ENCODE data around the gene MND1.
"Not testable (repeated sequence)": the region's sequence is repeated elsewhere in the genome, so short reads cannot be mapped to it uniquely, and the experiment has no call there.

The MND1 gene

GRCh38 chr4:153438916-153439756, 94.6 kb downstream of the MND1 start:
- DNase-seq (ENCODE audit: extremely low read depth in 1 of 2, low read depth in 1 of 2): peak in 1 of 2 donors; percentile 23

GRCh38 chr4:153439831-153440230, 95.3 kb downstream of the MND1 start:
- DNase-seq (ENCODE audit: extremely low read depth in 1 of 2, low read depth in 1 of 2): no peak

GRCh38 chr4:153440475-153440874, 96.0 kb downstream of the MND1 start:
- no peak for DNase-seq (ENCODE audit: extremely low read depth in 1 of 2, low read depth in 1 of 2)

- DNase-seq (ENCODE audit: extremely low read depth in 1 of 2, low read depth in 1 of 2): no peak
Measured at GRCh38 chr4:153447175-153447905, 102.9 kb downstream of the MND1 start.

- DNase-seq (ENCODE audit: extremely low read depth in 1 of 2, low read depth in 1 of 2): no peak
Measured at GRCh38 chr4:153448003-153448731, 103.7 kb downstream of the MND1 start.

GRCh38 chr4:153449338-153449737, 104.8 kb downstream of the MND1 start:
- DNase-seq (ENCODE audit: extremely low read depth in 1 of 2, low read depth in 1 of 2): no peak

- DNase-seq (ENCODE audit: extremely low read depth in 1 of 2, low read depth in 1 of 2): no peak
Measured at GRCh38 chr4:153450544-153450917, 106.0 kb downstream of the MND1 start.

GRCh38 chr4:153451145-153451544, 106.7 kb downstream of the MND1 start:
- not testable (repeated sequence) for DNase-seq (ENCODE audit: extremely low read depth in 1 of 2, low read depth in 1 of 2)

GRCh38 chr4:153451911-153452657, 107.6 kb downstream of the MND1 start:
- no peak for DNase-seq (ENCODE audit: extremely low read depth in 1 of 2, low read depth in 1 of 2)

GRCh38 chr4:153452658-153453378, 108.3 kb downstream of the MND1 start:
- no peak for DNase-seq (ENCODE audit: extremely low read depth in 1 of 2, low read depth in 1 of 2)

- no peak for DNase-seq (ENCODE audit: extremely low read depth in 1 of 2, low read depth in 1 of 2)
Measured at GRCh38 chr4:153453402-153453801, 108.9 kb downstream of the MND1 start.

- no peak for DNase-seq (ENCODE audit: extremely low read depth in 1 of 2, low read depth in 1 of 2)
Measured at GRCh38 chr4:153458969-153459368, 114.5 kb downstream of the MND1 start.

- not testable (repeated sequence) for DNase-seq (ENCODE audit: extremely low read depth in 1 of 2, low read depth in 1 of 2)
Measured at GRCh38 chr4:153461549-153461948, 117.1 kb downstream of the MND1 start.

GRCh38 chr4:153464068-153464467, 119.6 kb downstream of the MND1 start:
- no peak for DNase-seq (ENCODE audit: extremely low read depth in 1 of 2, low read depth in 1 of 2)

Measured in stimulated activated CD8-positive, alpha-beta memory T cell treated with anti-CD3 and anti-CD28 coated beads, Interleukin-7, amount 100 ng/mL, for 48 hours (primary cell).